H1 (cell line): ENCODE data around the gene OSBPL5. TPM values are rescaled to one million over a fixed set of nuclear protein-coding genes. Genes with fewer than 3 reads are reported as not detected.

Experiments used
- CTCF ChIA-PET: fragments of 300-600 bp; sonication (Branson Sonifier 250); formaldehyde crosslinking; loops from one replicate; lab custom pipeline; 2021; ENCODE audit not compliant: partially characterized antibody; lab: Charles Lee
- POLR2A ChIA-PET: fragments of 300-600 bp; sonication (Branson Sonifier 250); formaldehyde crosslinking; loops from one replicate; lab custom pipeline; 2021; ENCODE audit warnings: inconsistent platforms; ENCODE audit not compliant: partially characterized antibody; lab: Charles Lee
- DNase-seq, 2 experiments: peaks; one replicate each; pipeline versions ENCODE4 v3.0.0 to v3.0.0-alpha.2; 2010 to 2022; ENCODE audit warnings: low spot score in 2 of 2, low read depth in 1 of 2, mixed read lengths in 1 of 2
- FAIRE-seq: peaks from 2 replicates; lab custom pipeline; 2011; peaks lifted over from hg19 to GRCh38; lab: Jason Lieb, UNC
- H2AFZ ChIP-seq: 2 replicates; pipeline ENCODE4 v1.8.1; 2012; ENCODE audit warnings: low read length, inconsistent platforms
- H2AK5ac ChIP-seq: 2 replicates; pipeline ENCODE4 v1.6.1; 2013; ENCODE audit warnings: low read depth, low read length
- H2BK120ac ChIP-seq: replicated peaks from 2 replicates; pipeline ENCODE3; 2013; ENCODE audit warnings: low read depth, low read length, inconsistent platforms
- H2BK12ac ChIP-seq: 2 replicates; pipeline ENCODE4 v1.6.1; 2013; ENCODE audit warnings: low read depth, low read length
- H2BK15ac ChIP-seq: 2 replicates; pipeline ENCODE4 v1.6.1; 2013; ENCODE audit warnings: low read length
- H2BK20ac ChIP-seq: 2 replicates; pipeline ENCODE4 v1.6.1; 2013; ENCODE audit warnings: low read length
- H2BK5ac ChIP-seq: 2 replicates; pipeline ENCODE4 v1.6.1; 2013; ENCODE audit warnings: low read depth, low read length
- H3K14ac ChIP-seq: 2 replicates; pipeline ENCODE4 v1.6.1; 2013; ENCODE audit warnings: inconsistent platforms; ENCODE audit not compliant: insufficient read length
- H3K18ac ChIP-seq: 2 replicates; pipeline ENCODE4 v1.6.1; 2013; ENCODE audit warnings: low read length; ENCODE audit errors: extremely low read depth
- H3K23ac ChIP-seq: 2 replicates; pipeline ENCODE4 v1.6.1; 2013; ENCODE audit warnings: inconsistent platforms; ENCODE audit not compliant: insufficient read length
- H3K23me2 ChIP-seq: 2 replicates; pipeline ENCODE4 v1.6.1; 2013; ENCODE audit warnings: low read depth, low read length
- H3K27ac ChIP-seq: 2 replicates; pipeline ENCODE4 v1.6.1; 2011; ENCODE audit warnings: low read depth, low read length, inconsistent platforms
- H3K27me3 ChIP-seq, 4 experiments: replicated peaks in 1 of 4; 1 replicate in 1 of 4; 2 replicates in 3 of 4; pipeline versions ENCODE4 v1.6.1 to v1.8.1; 2011 to 2013; ENCODE audit warnings: low read length in 3 of 4, mild to moderate bottlenecking in 3 of 4, inconsistent platforms in 2 of 4, mixed read lengths in 2 of 4, moderate library complexity in 1 of 4; ENCODE audit not compliant: control insufficient read depth in 3 of 4, insufficient read depth in 3 of 4; ENCODE audit errors: extremely low read depth in 1 of 4
- H3K36me3 ChIP-seq, 4 experiments: 2 replicates each; pipeline versions ENCODE4 v1.6.1 to v1.8.1; 2011 to 2013; ENCODE audit warnings: mild to moderate bottlenecking in 4 of 4, low read length in 3 of 4, moderate library complexity in 2 of 4, control low read depth in 1 of 4, inconsistent platforms in 1 of 4; ENCODE audit not compliant: insufficient read depth in 4 of 4, control insufficient read depth in 2 of 4
- H3K4ac ChIP-seq: replicated peaks from 2 replicates; pipeline ENCODE3; 2013; ENCODE audit warnings: low read length, low read depth, mixed read lengths, inconsistent platforms; ENCODE audit not compliant: insufficient read length
- H3K4me1 ChIP-seq, 4 experiments: replicated peaks in 1 of 4; 1 replicate in 1 of 4; 2 replicates in 3 of 4; pipeline versions ENCODE4 v1.6.1 to v1.8.1; 2011 to 2013; ENCODE audit warnings: low read length in 3 of 4, inconsistent platforms in 2 of 4, mixed read lengths in 1 of 4; ENCODE audit not compliant: insufficient read depth in 4 of 4, control insufficient read depth in 3 of 4
- H3K4me2 ChIP-seq, 2 experiments: 2 replicates each; pipeline versions ENCODE4 v1.6.1 to v1.8.1; 2011 to 2013; ENCODE audit warnings: low read depth in 2 of 2, low read length in 2 of 2, control low read depth in 1 of 2, inconsistent platforms in 1 of 2, mild to moderate bottlenecking in 1 of 2; ENCODE audit not compliant: insufficient read depth in 1 of 2
- H3K4me3 ChIP-seq, 4 experiments: fragments of 200-600, 300-600 bp in 1 of 4; sonication (generic), shearing (Covaris generic), sonication (Bioruptor Twin) in 1 of 4; 2 replicates each; pipeline versions ENCODE4 v1.5.1 to v1.8.1; 2011 to 2016; ENCODE audit warnings: low read length in 4 of 4, low read depth in 3 of 4, control low read depth in 2 of 4, inconsistent platforms in 2 of 4, mild to moderate bottlenecking in 2 of 4, mixed read lengths in 1 of 4, moderate library complexity in 1 of 4; ENCODE audit not compliant: insufficient read depth in 2 of 4; ENCODE audit errors: extremely low read depth in 1 of 4
- H3K56ac ChIP-seq: replicated peaks from 2 replicates; pipeline ENCODE3; 2013; ENCODE audit warnings: low read depth, mild to moderate bottlenecking, mixed read lengths, low read length, inconsistent platforms; ENCODE audit not compliant: insufficient read length
- H3K79me1 ChIP-seq: 2 replicates; pipeline ENCODE4 v1.6.1; 2013; ENCODE audit warnings: low read depth, low read length, control low read depth
- H3K79me2 ChIP-seq, 2 experiments: 2 replicates each; pipeline versions ENCODE4 v1.6.1 to v1.8.1; 2012 to 2013; ENCODE audit warnings: low read length in 2 of 2, mild to moderate bottlenecking in 2 of 2, inconsistent platforms in 1 of 2; ENCODE audit not compliant: insufficient read depth in 2 of 2, control insufficient read depth in 1 of 2
- H3K9ac ChIP-seq, 4 experiments: replicated peaks in 1 of 4; 1 replicate in 1 of 4; 2 replicates in 3 of 4; pipeline versions ENCODE4 v1.6.1 to v1.8.1; 2011 to 2013; ENCODE audit warnings: low read depth in 3 of 4, low read length in 3 of 4, control low read depth in 2 of 4, mild to moderate bottlenecking in 2 of 4, moderate library complexity in 2 of 4, inconsistent platforms in 1 of 4; ENCODE audit errors: extremely low read depth in 1 of 4
- H3K9me3 ChIP-seq, 2 experiments: 2 replicates each; pipeline versions ENCODE4 v1.6.1 to v1.8.1; 2012 to 2013; ENCODE audit warnings: mild to moderate bottlenecking in 2 of 2, moderate library complexity in 2 of 2, control low read depth in 1 of 2, inconsistent platforms in 1 of 2, low read depth in 1 of 2, low read length in 1 of 2, mixed read lengths in 1 of 2; ENCODE audit not compliant: insufficient read depth in 2 of 2
- H4K20me1 ChIP-seq, 2 experiments: replicated peaks in 1 of 2; 2 replicates each; pipeline versions ENCODE3 to v1.8.1; 2011 to 2013; ENCODE audit warnings: inconsistent platforms in 2 of 2, low read length in 2 of 2, mild to moderate bottlenecking in 1 of 2; ENCODE audit not compliant: insufficient read depth in 2 of 2, control insufficient read depth in 1 of 2
- H4K5ac ChIP-seq: 2 replicates; pipeline ENCODE4 v1.6.1; 2013; ENCODE audit warnings: low read length, low read depth, mixed read lengths, inconsistent platforms; ENCODE audit not compliant: insufficient read length
- H4K8ac ChIP-seq: 2 replicates; pipeline ENCODE4 v1.8.0; 2013; ENCODE audit warnings: mild to moderate bottlenecking, moderate library complexity, low read length, inconsistent platforms; ENCODE audit not compliant: insufficient read depth; ENCODE audit errors: extremely low read depth
- H4K91ac ChIP-seq: replicated peaks from 2 replicates; pipeline ENCODE3; 2013; ENCODE audit warnings: low read length, mixed read lengths, inconsistent platforms; ENCODE audit not compliant: insufficient read length
- CHD1 ChIP-seq: IDR thresholded peaks from 2 replicates; pipeline ENCODE4 v1.6.1; 2012; ENCODE audit warnings: low read depth, low read length, improper control_type of control experiment
- WGBS, 2 experiments: shearing (Covaris generic) in 1 of 2; methylation state at CpG; one replicate each; pipeline versions ENCODE4 v1.1.6 to v1.1.7; 2013 to 2015; ENCODE audit warnings: low lambda C conversion rate in 2 of 2, mixed read lengths in 2 of 2, inconsistent platforms in 1 of 2, low coverage in 1 of 2, missing lambda C conversion rate in 1 of 2; ENCODE audit not compliant: insufficient replicate concordance in 2 of 2, insufficient coverage in 1 of 2, insufficient read length in 1 of 2; ENCODE audit errors: extremely low coverage in 1 of 2, missing lambda C conversion rate in 1 of 2; 5-methylcytosine and 5-hydroxymethylcytosine counted together
- polyA plus RNA-seq, 7 experiments: library from polyadenylated mRNA; depleted of rRNA in 3 of 7; stranded (reverse) in 5 of 7; unstranded in 2 of 7; fragments of >200 nt in 5 of 7; fragments of 200-250 nt in 2 of 7; gene quantifications; 1 replicate in 5 of 7; 2 replicates in 1 of 7; 4 replicates in 1 of 7; pipeline versions ENCODE4 v1.2.1 to v1.2.3, GENCODE V29; 2011 to 2013; ENCODE audit warnings: missing spikeins in 2 of 7, mixed read lengths in 2 of 7
- total RNA-seq: library from RNA; stranded (reverse); fragmentation: NEBNext Ultra II Directional; extraction: Animal tissue kit (Norgen Biotek cat#: 25700); gene quantifications from 2 replicates; pipeline ENCODE4 v1.2.1, GENCODE V29; 2021

OSBPL5 gene
- total and polyA plus RNA-seq, 2 of the 8 experiments (the other 6 are each of a cell fraction or from before 2014, with no cell fraction given) = 3.4 to 9.9 TPM

GRCh38 chr11:3197044-3197695, 32.1 kb upstream of the OSBPL5 start:
- ChIA-PET POLR2A (interaction anchor here (0.6 kb wide), 1 partner anchor 27 kb away, joined by 3 read pairs; no protein-coding TSS in a partner anchor), CTCF (interaction anchor here (0.6 to 12.0 kb wide), 10 partner anchors 8 to 112 kb away, joined by 3 to 99 read pairs (median 4); no protein-coding TSS in a partner anchor)
- no peak overlapping the region for H4K8ac ChIP-seq
- FAIRE-seq (no peak), DNase-seq (no peak)
- H3K23ac ChIP-seq = no peak overlapping the region
- H3K36me3 ChIP-seq = no peaks in the 10 kb centered on the region
- H4K5ac ChIP-seq = no peak overlapping the region
- H3K14ac ChIP-seq = no peak overlapping the region
- no peaks in the 10 kb centered on the region for H3K23me2 ChIP-seq
- no peaks in the 10 kb centered on the region for H4K20me1 ChIP-seq
- no peak overlapping the region for H4K91ac ChIP-seq
- no peaks in the 10 kb centered on the region for H3K9me3 ChIP-seq
- no peak overlapping the region for H3K9ac ChIP-seq
- H2BK12ac ChIP-seq = 0 out of 2 replicates have a peak overlapping the region, but pooled peaks have one; percentile 60
- 0 out of 2 replicates have a peak overlapping the region, but pooled peaks have one; percentile 53 for H2AK5ac ChIP-seq
- H3K27ac ChIP-seq = no peak overlapping the region
- peaks cover 0 to 5% (median 4%) of the 10 kb centered on the region in 4 experiments; a peak in 6 of 7 replicates for H3K27me3 ChIP-seq
- no peak for TF ChIP-seq CHD1
- 0 out of 2 replicates have a peak overlapping the region, but pooled peaks have one; percentile 35 for H2BK5ac ChIP-seq
- no peak overlapping the region for H3K18ac ChIP-seq
- H3K56ac ChIP-seq = no peak overlapping the region
- peak overlapping the region; percentile 61; the same call in 1 of the 2 replicates for H2BK15ac ChIP-seq
- peaks cover 0 to 9% (median 3%) of the 10 kb centered on the region in 4 experiments; a peak in 4 of 7 replicates for H3K4me1 ChIP-seq
- H3K4me3 ChIP-seq = no peak overlapping the region
- H3K79me2 ChIP-seq = no peaks in the 10 kb centered on the region
- no peak overlapping the region for H2BK120ac ChIP-seq
- H3K79me1 ChIP-seq = peaks cover 3% of the 10 kb centered on the region; the same call in 1 of the 2 replicates
- 85% methylated on average over 11 of the region's 11 CpGs; no CpG with 5 or more reads in 1 of the 2 experiments for WGBS, 2 experiments
- H2AFZ ChIP-seq = no peak overlapping the region
- no peak overlapping the region for H3K4me2 ChIP-seq
- peak overlapping the region; percentile 39 for H3K4ac ChIP-seq
- no peak overlapping the region for H2BK20ac ChIP-seq
